K562 (cell line): ENCODE measurements around the gene TSTD1. TPM values are rescaled to one million over a fixed set of nuclear protein-coding genes. Genes with fewer than 3 reads are reported as not detected.
"Not testable (repeated sequence)": the region's sequence is repeated elsewhere in the genome, so short reads cannot be mapped to it uniquely, and the experiment has no call there.

ENCODE experiments used
- ATAC-seq: fragments of 200-7000 bp; cut with Tn5 transposase; 3 replicates; pipeline ENCODE4 v1.9.1; 2020; ENCODE audit warnings: moderate library complexity
- BruUV-seq: library from RNA; stranded (reverse); fragments of 400-500 nt; replicated peaks from 2 replicates; lab custom pipeline; 2021; lab: Mats Ljungman, UMichigan
- CTCF ChIA-PET: fragments of 300-600 bp; formaldehyde crosslinking; extraction: SDS; loops from one replicate; lab custom pipeline; 2021; ENCODE audit warnings: low intra/inter-chr PET ratio; lab: Yijun Ruan, JAX
- POLR2A ChIA-PET: fragments of 300-600, 350-650 bp; sonication (Branson Sonifier 250); formaldehyde crosslinking; extraction: SDS; loops from one replicate; lab custom pipeline; 2021; ENCODE audit warnings: antibody characterized with exemption, inconsistent platforms; lab: Yijun Ruan, JAX
- DNase-seq, 4 experiments: peaks; one replicate each; pipeline versions ENCODE4 v3.0.0 to v3.0.0-alpha.2; 2011 to 2018; ENCODE audit warnings: low spot score in 3 of 4, mixed read lengths in 3 of 4; ENCODE audit errors: extremely low read depth in 1 of 4
- FAIRE-seq: peaks from 2 replicates; lab custom pipeline; 2011; peaks lifted over from hg19 to GRCh38; lab: Jason Lieb, UNC
- H2AFZ ChIP-seq: 2 replicates; pipeline ENCODE4 v1.6.0; 2011; ENCODE audit warnings: low read depth, low read length, control low read depth, inconsistent platforms
- H3K27ac ChIP-seq: fragments of 200-600 bp; 3 replicates; pipeline ENCODE4 v1.8.0; 2011; ENCODE audit warnings: low read depth, mild to moderate bottlenecking, control low read depth, inconsistent platforms, low read length, moderate library complexity, mixed read lengths; ENCODE audit errors: extremely low read depth
- H3K27me3 ChIP-seq, 2 experiments: fragments of 300-600 bp in 1 of 2; 2 replicates in 1 of 2; 3 replicates in 1 of 2; pipeline versions ENCODE4 v1.6.0 to v1.8.0; 2011; ENCODE audit warnings: inconsistent platforms in 2 of 2, low read length in 2 of 2, mild to moderate bottlenecking in 1 of 2, mixed read lengths in 1 of 2, moderate library complexity in 1 of 2; ENCODE audit not compliant: control insufficient read depth in 2 of 2, insufficient read depth in 2 of 2
- H3K36me3 ChIP-seq: fragments of 300-600 bp; 3 replicates; pipeline ENCODE4 v1.8.0; 2011; ENCODE audit warnings: mild to moderate bottlenecking, low read length, inconsistent platforms; ENCODE audit not compliant: control insufficient read depth, insufficient read depth
- H3K4me1 ChIP-seq, 2 experiments: fragments of 200-600 bp in 1 of 2; replicated peaks in 1 of 2; 2 replicates in 1 of 2; 3 replicates in 1 of 2; pipeline versions ENCODE4 v1.5.1 to v1.8.0; 2011; ENCODE audit warnings: inconsistent platforms in 2 of 2, low read length in 2 of 2, mild to moderate bottlenecking in 1 of 2, mixed read lengths in 1 of 2, moderate library complexity in 1 of 2; ENCODE audit not compliant: control insufficient read depth in 2 of 2, insufficient read depth in 2 of 2
- H3K4me2 ChIP-seq: 2 replicates; pipeline ENCODE4 v1.6.1; 2011; ENCODE audit warnings: low read length, control low read depth, inconsistent platforms, mixed read lengths; ENCODE audit not compliant: insufficient read depth
- H3K4me3 ChIP-seq: fragments of 200-600 bp; sonication (generic), shearing (Covaris generic); 2 replicates; pipeline ENCODE4 v1.5.1; 2016; ENCODE audit warnings: control low read depth, inconsistent platforms
- H3K79me2 ChIP-seq: fragments of 200-600 bp; 3 replicates; pipeline ENCODE4 v1.8.0; 2011; ENCODE audit warnings: low read length, inconsistent platforms; ENCODE audit not compliant: control insufficient read depth, insufficient read depth
- H3K9ac ChIP-seq, 2 experiments: 2 replicates each; pipeline versions ENCODE4 v1.6.0 to v1.6.1; 2011; ENCODE audit warnings: low read depth in 2 of 2, low read length in 2 of 2, control low read depth in 1 of 2, inconsistent platforms in 1 of 2, mild to moderate bottlenecking in 1 of 2, mixed read lengths in 1 of 2; ENCODE audit not compliant: insufficient read depth in 1 of 2
- H3K9me1 ChIP-seq: one replicate; pipeline ENCODE4 v1.6.0; 2011; ENCODE audit warnings: inconsistent platforms, mild to moderate bottlenecking, low read length, moderate library complexity; ENCODE audit not compliant: control insufficient read depth, insufficient read depth
- H3K9me3 ChIP-seq: replicated peaks from 2 replicates; pipeline ENCODE4 v1.5.1; 2011; ENCODE audit warnings: low read depth, low read length, inconsistent platforms; ENCODE audit not compliant: control insufficient read depth, insufficient read depth
- H4K20me1 ChIP-seq: replicated peaks from 2 replicates; pipeline ENCODE4 v1.6.1; 2011; ENCODE audit warnings: low read length, inconsistent platforms, mixed read lengths; ENCODE audit not compliant: control insufficient read depth, insufficient read depth
- HMG20A ChIP-seq: fragments of 450-650 bp; formaldehyde crosslinking; conservative IDR thresholded peaks from 2 replicates; pipeline ENCODE4 v1.4.0; 2020; ENCODE audit warnings: mild to moderate bottlenecking, mixed read lengths
- PCBP2 ChIP-seq: fragments of 200-400 bp; formaldehyde crosslinking; IDR thresholded peaks from 2 replicates; pipeline ENCODE4 v1.6.1; 2018; ENCODE audit warnings: low read length, low read depth, mild to moderate bottlenecking, moderate library complexity; ENCODE audit not compliant: poor library complexity, severe bottlenecking
- SMARCA5 ChIP-seq: fragments of 450-650 bp; IDR thresholded peaks from 2 replicates; pipeline ENCODE4 v1.6.1; 2016
- WGBS: fragments of 100-300 bp; shearing (Covaris generic); methylation state at CpG from one replicate; pipeline ENCODE4 v1.1.6; 2016; ENCODE audit warnings: low coverage, mixed read lengths; ENCODE audit not compliant: insufficient coverage; ENCODE audit errors: missing lambda C conversion rate; 5-methylcytosine and 5-hydroxymethylcytosine counted together
- in situ Hi-C: fragments of 300-500 bp; cut with MboI; formaldehyde crosslinking; loops from 4 replicates; pipeline ENCODE4 v1.15.0; 2018; ENCODE audit warnings: inconsistent platforms, mixed read lengths
- intact Hi-C: fragments of 100-400 bp; cut with micrococcal nuclease; formaldehyde crosslinking; loops from 2 replicates; pipeline ENCODE4 v1.14.2; 2022
- polyA plus RNA-seq, 8 experiments: library from polyadenylated mRNA; depleted of rRNA in 4 of 8; stranded (reverse) in 5 of 8; unstranded in 3 of 8; fragments of >200 nt; fragmentation: Nextera tagmentation in 2 of 8; fragmentation: Illumina TruSeq in 1 of 8; extraction: Ambion mirVana in 2 of 8; extraction: Trizol in 1 of 8; gene quantifications; 2 replicates each; pipeline versions ENCODE4 v1.2.1 to v1.2.3, GENCODE V29; 2011 to 2014; ENCODE audit warnings: inconsistent platforms in 1 of 8, missing spikeins in 1 of 8
- total RNA-seq, 7 experiments: library from RNA; depleted of rRNA in 6 of 7; stranded (reverse); fragments of >200 nt in 6 of 7; fragmentation: Illumina TruSeq in 2 of 7; extraction: Trizol in 2 of 7; gene quantifications; 2 replicates each; pipeline versions ENCODE4 v1.2.1 to v1.2.3, GENCODE V29; 2011 to 2021; ENCODE audit warnings: low replicate concordance in 1 of 7

The TSTD1 gene
- total and polyA plus RNA-seq, 9 of the 15 experiments (the other 6 are each of a cell fraction or from before 2014, with no cell fraction given) = 0.23 to 0.53 TPM; not detected in 7

DNA sequence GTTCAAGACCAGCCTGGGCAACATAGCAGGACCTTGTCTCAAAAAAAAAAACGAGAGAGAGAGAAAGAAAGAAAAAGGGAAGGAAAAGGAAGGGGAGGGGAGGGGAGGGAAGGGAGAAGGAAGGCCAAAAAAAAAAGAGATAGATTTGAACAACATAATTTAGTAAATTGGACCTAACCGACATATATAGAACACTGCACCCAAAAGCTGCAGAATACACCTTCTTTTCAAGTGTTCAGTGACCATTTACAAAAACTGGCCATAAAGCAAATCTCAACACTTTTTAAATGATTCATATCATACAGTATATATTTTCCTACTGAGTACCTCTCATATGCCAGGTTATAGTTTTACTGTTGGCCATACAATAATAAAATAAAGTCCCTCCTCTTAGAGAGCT is 6.9 kb downstream of the TSTD1 start:
- H3K4me2 ChIP-seq = no peak overlapping the region
- intact Hi-C loops (no loop called here), in situ Hi-C loops (no loop called here)
- BruUV-seq = no TSS peak
- TF ChIP-seq PCBP2 (peak; percentile 77), HMG20A (CRISPR knock-in tag) (no peak), SMARCA5 (no peak)
- ChIA-PET POLR2A (interaction anchor here (0.8 to 1.0 kb wide), 4 partner anchors 8 to 17 kb away, joined by 4 to 6 read pairs (median 4); partner anchors contain the start of genes F11R and USF1), CTCF (no interaction called here)
- H3K9ac ChIP-seq = no peak overlapping the region
- no peaks in the 10 kb centered on the region for H3K9me1 ChIP-seq
- no peaks in the 10 kb centered on the region for H3K9me3 ChIP-seq
- H4K20me1 ChIP-seq = no peaks in the 10 kb centered on the region
- no peak overlapping the region for H3K27ac ChIP-seq
- no peak overlapping the region for H3K4me3 ChIP-seq
- no peaks in the 10 kb centered on the region for H3K36me3 ChIP-seq
- H2AFZ ChIP-seq = no peak overlapping the region
- DNase-seq (no peak), FAIRE-seq (no peak), ATAC-seq (no peak)
- H3K27me3 ChIP-seq = no peaks in the 10 kb centered on the region
- WGBS = 71% methylated on average over 1 of the region's 2 CpGs
- no peaks in the 10 kb centered on the region for H3K79me2 ChIP-seq
- peaks cover 0 to 13% of the 10 kb centered on the region in 2 experiments; a peak in 4 of 5 replicates for H3K4me1 ChIP-seq

DNA sequence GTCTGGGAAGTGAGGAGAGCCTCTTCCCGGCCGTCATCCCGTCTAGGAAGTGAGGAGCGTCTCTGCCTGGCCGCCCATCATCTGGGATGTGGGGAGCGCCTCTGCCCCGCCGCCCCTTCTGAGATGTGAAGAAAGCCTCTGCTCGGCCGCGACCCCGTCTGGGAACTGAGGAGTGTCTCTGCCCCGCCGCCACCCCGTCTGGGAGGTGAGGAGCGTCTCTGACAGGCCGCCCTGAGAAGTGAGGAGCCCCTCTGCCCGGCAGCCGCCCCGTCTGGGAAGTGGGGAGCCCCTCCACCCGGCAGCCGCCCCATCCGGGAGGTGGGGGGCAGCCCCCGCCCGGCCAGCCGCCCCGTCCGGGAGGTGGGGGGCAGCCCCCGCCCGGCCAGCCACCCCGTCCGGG is 9.3 kb downstream of the TSTD1 start:
- intact Hi-C loops, H4K20me1 ChIP-seq, H3K4me2 ChIP-seq, FAIRE-seq, H3K9me3 ChIP-seq, H3K4me3 ChIP-seq, in situ Hi-C loops, BruUV-seq, H3K27me3 ChIP-seq, CTCF ChIA-PET, H3K27ac ChIP-seq, ATAC-seq, DNase-seq, H3K79me2 ChIP-seq, H3K36me3 ChIP-seq, H2AFZ ChIP-seq, H3K9me1 ChIP-seq, H3K9ac ChIP-seq: not testable (repeated sequence)
- POLR2A ChIA-PET = interaction anchor here (1.6 kb wide), 1 partner anchor 9 kb away, joined by 3 read pairs; the partner anchor contains the start of gene F11R
- peaks cover 0 to 16% of the 10 kb centered on the region in 2 experiments; a peak in 4 of 5 replicates for H3K4me1 ChIP-seq
- 79% methylated on average over 19 of the region's 32 CpGs for WGBS
